ENCODE data around the gene PGAM2. TPM values are rescaled to one million over a fixed set of nuclear protein-coding genes. Genes with fewer than 3 reads are reported as not detected.
A peak's percentile ranks its signal among the peaks of the same experiment; 100 is the strongest.

The PGAM2 gene
- total and polyA plus RNA-seq, 2 of the 13 experiments (the other 11 are each of a cell fraction or from before 2014, with no cell fraction given) = 0.22 TPM; not detected in 1

- TF ChIP-seq HNF1A (IDR thresholded peaks at IDR 0.05; ENCODE audit: low read depth) (no peak), HNF1A (CRISPR knock-in tag; IDR thresholded peaks at IDR 0.05; ENCODE audit: borderline replicate concordance) (no peak)
These were observed 35.3 kb upstream of the PGAM2 start (continued) for GRCh38 chr7:44100458-44101302.

GRCh38 chr7:44099669-44100068 is 34.3 kb upstream of the PGAM2 start:
- FAIRE-seq = no peak

More at GRCh38 chr7:44099669-44100068, 34.3 kb upstream of the PGAM2 start:
- H3K4me2 ChIP-seq (ENCODE audit: low read depth, low read length) = peak overlapping the region; percentile 88; the same call in 1 of the 2 replicates
- H3K4me3 ChIP-seq (replicated peaks in 1 of 3; ENCODE audit: insufficient read depth in 1 of 3, low read depth in 2 of 3, low read length in 3 of 3) = no peak overlapping the region; a peak in 1 of 6 replicates
- H3K4me1 ChIP-seq (ENCODE audit: insufficient read depth, low read length) = peaks cover 64% of the 10 kb centered on the region
- TF ChIP-seq FOXO4 (CRISPR knock-in tag; conservative IDR thresholded peaks at IDR 0.05) = no peak
- TF ChIP-seq RBM22 (optimal IDR thresholded peaks at IDR 0.05; ENCODE audit: low read length) = no peak
- TF ChIP-seq ZBTB7B (CRISPR knock-in tag; IDR thresholded peaks at IDR 0.05) = no peak
- no peak for ATAC-seq
- H3K79me2 ChIP-seq (ENCODE audit: insufficient read depth, low read length) = no peaks in the 10 kb centered on the region
- CTCF ChIA-PET (ENCODE audit: low intra/inter-chr PET ratio, low total read pairs) = no interaction called here
- intact Hi-C loops (cut with micrococcal nuclease; ENCODE audit: unreplicated experiment) = no loop called here
- 81% methylated on average over 4 of the region's 4 CpGs for WGBS (ENCODE audit: low lambda C conversion rate)
- H3K9me3 ChIP-seq (ENCODE audit: low read length) = no peaks in the 10 kb centered on the region
- H4K20me1 ChIP-seq (ENCODE audit: insufficient read depth, low read length) = no peaks in the 10 kb centered on the region
- in situ Hi-C loops (cut with HindIII; ENCODE audit: extremely low pct_ligation_motif_present, low pct_unique_long_range_greater_than_20kb) = no loop called here
- no peak overlapping the region for H3K27ac ChIP-seq (ENCODE audit: extremely low read length, insufficient read depth, low read length)
- no peaks in the 10 kb centered on the region for H3K36me3 ChIP-seq (replicated peaks in 1 of 2; ENCODE audit: control insufficient read depth in 1 of 2, insufficient read depth in 2 of 2, low read length in 2 of 2)
- no TSS peak for BruUV-seq (replicated peaks)
- POLR2A ChIA-PET = no interaction called here
- no peak overlapping the region for H3K9ac ChIP-seq (ENCODE audit: insufficient read depth, low read depth, low read length)
- H2AFZ ChIP-seq (ENCODE audit: low read length) = no peak overlapping the region
- peaks cover 2 to 15% of the 10 kb centered on the region in 2 experiments; a peak in 1 of 5 replicates for H3K27me3 ChIP-seq (ENCODE audit: control insufficient read depth in 1 of 2, insufficient read depth in 2 of 2, low read length in 2 of 2)
- DNase-seq (ENCODE audit: low spot score) = no peak

Data from HepG2 (cell line).